AG09319 (cell line): ENCODE data around the gene TAS1R1.

ENCODE experiments used
- DNase-seq: peaks from one replicate; pipeline ENCODE4 v3.0.0-alpha.2; 2010; ENCODE audit warnings: low read depth; ENCODE audit errors: extremely low read depth
- CTCF ChIP-seq: IDR thresholded peaks from 2 replicates; pipeline ENCODE4 v1.5.1; 2011; ENCODE audit warnings: low read depth, mild to moderate bottlenecking, inconsistent platforms, low read length, moderate library complexity

Gene TAS1R1

GRCh38 chr1:6554907-6555778 is at the start of gene TAS1R1:
Gene TAS1R1 (plus strand): TSS chr1:6555307. CDS start chr1:6555374, 67 bp downstream.
- peak; percentile 27 for DNase-seq

GRCh38 chr1:6505367-6506209 is 49.5 kb upstream of the TAS1R1 start:
- no peak for TF ChIP-seq CTCF
- no peak for DNase-seq

More at GRCh38 chr1:6554907-6555778, at the start of gene TAS1R1:
- TF ChIP-seq CTCF, result no peak

GRCh38 chr1:6506210-6507036 is 48.7 kb upstream of the TAS1R1 start:
- no peak for TF ChIP-seq CTCF
- DNase-seq, result no peak

GRCh38 chr1:6507037-6507428 is 48.1 kb upstream of the TAS1R1 start:
- no peak for DNase-seq
- TF ChIP-seq CTCF, result no peak

GRCh38 chr1:6507461-6507911 is 47.6 kb upstream of the TAS1R1 start:
- no peak for DNase-seq
- no peak for TF ChIP-seq CTCF

- DNase-seq, result no peak
- TF ChIP-seq CTCF, result no peak
These were observed 46.8 kb upstream of the TAS1R1 start for GRCh38 chr1:6508154-6508815.
